GM21723 (cell line): ENCODE data around the gene MARCHF6.
"Not testable (repeated sequence)": the region's sequence is repeated elsewhere in the genome, so short reads cannot be mapped to it uniquely, and the experiment has no call there.

ENCODE experiments used
- ATAC-seq: cut with Tn5 transposase; IDR thresholded peaks from one replicate; pipeline ENCODE4 v1.9.1; 2021; ENCODE audit warnings: mild to moderate bottlenecking, moderate library complexity; ENCODE audit not compliant: unreplicated experiment

MARCHF6 gene

DNA sequence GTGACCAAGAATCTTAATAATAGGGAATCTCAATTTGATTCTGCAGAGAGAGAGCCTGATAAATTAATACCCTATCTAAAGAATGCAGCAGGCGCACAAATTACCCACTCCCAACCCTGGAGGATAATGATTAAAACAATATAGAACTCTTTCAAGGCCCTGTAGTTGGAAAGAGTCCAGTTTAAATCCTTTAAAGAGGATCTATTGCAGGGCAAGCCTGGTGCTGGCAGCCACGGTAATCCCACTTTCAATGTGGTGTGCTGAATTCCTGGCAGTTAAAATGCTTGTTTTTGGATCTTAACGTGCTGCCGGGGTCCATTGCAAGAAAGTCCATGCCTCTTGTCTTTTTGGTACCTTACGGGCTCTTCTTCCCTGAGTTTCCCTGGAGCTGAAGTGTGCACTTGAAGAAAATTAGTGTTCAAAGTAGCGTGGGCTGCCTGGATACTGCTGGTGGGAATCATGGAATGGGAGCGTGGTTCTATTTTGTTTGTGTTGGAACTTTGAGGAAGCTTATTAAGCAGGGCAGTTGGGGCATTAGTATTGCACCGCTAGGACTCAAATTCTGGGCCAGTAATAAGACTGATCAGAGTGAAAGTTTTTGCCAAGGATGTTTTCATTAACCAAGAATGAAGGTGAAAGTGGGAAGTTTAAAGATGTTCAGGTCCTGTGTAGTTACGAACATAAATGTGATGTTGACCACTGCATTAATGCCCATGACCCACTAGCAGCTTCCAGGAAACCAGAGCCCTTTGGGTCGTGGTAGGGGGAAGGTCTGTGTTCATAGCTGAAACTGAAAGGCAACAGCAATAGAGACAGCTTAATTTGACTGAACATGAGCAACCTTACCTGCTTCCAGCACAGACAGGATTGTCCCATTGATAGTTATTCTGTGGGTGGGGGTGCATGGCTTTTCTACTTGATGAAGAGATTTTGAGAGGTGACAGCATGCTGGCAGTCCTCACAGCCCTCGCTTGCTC lies 20.8 kb downstream of the MARCHF6 start:
- peak; percentile 56 for ATAC-seq

DNA sequence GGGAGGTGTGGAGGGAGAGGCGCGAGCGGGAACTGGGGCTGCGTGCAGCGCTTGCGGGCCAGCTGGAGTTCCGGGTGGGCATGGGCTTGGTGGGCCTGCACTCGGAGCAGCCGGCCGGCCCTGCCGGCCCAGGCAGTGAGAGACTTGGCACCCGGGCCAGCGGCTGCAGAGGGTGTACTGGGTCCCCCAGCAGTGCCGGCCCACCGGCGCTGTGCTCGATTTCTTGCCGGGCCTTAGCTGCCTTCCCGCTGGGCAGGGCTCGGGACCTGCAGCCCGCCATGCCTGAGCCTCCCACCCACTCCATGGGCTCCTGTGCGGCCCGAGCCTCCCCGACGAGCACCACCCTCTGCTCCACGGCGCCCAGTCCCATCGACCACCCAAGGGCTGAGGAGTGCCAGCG lies 21.7 kb downstream of the MARCHF6 start:
- ATAC-seq, result not testable (repeated sequence)

DNA sequence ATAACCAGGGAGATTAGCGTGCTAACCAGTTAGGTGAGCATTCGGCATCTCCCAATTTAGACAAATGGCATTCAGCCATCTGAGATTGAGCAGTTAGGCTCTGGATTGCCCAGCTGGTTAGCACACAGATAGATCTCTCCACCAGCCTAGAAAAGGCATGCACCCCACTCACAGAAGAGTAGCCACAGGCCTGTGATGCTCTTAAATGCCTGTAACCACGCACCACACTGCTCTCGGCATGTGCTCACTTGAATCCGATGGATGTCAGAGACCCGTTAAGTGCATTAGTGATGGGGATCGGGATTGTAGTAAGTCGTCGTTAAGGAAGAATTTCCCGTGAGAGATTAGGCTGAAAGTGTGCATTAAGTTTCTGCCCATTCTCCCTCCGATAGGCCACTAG lies 23.0 kb downstream of the MARCHF6 start:
- no peak for ATAC-seq

DNA sequence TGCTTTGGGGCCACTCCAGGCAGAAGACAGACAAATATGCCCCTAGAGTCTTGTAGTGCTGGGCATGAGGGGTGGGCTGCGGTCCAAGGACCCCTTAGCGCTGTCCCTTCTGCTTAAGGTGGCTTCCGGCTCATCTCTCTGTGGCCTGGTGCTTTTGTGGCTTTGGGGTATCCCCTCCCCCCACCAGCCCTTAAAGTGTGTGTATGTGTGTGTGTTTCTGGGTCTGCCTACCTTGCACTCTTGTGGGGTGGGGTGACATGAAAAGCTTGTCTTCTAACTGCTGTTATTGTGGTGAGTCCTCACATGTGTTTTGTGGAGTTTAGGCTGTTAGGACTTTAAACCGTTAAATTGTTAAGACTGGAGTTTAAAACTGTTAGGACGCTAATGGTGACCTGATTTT lies 23.6 kb downstream of the MARCHF6 start:
- ATAC-seq, result no peak

DNA sequence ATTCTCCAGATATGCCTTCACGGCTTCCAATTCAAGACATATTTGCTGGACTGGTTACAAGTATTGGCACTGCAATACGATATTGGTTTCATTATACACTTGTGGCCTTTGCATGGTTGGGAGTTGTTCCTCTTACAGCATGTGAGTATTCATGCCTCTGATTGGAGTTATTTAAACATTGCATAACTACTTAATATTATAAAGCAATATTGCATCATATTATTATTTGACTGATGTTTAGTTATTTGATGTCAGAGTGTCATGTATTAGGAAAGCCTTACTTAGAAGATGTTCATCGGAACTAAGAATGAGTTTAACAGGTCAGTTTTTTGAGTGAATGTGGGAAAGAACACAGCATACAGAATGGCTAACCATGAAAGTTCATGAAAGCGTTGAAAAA lies 28.3 kb downstream of the MARCHF6 start:
- no peak for ATAC-seq

DNA sequence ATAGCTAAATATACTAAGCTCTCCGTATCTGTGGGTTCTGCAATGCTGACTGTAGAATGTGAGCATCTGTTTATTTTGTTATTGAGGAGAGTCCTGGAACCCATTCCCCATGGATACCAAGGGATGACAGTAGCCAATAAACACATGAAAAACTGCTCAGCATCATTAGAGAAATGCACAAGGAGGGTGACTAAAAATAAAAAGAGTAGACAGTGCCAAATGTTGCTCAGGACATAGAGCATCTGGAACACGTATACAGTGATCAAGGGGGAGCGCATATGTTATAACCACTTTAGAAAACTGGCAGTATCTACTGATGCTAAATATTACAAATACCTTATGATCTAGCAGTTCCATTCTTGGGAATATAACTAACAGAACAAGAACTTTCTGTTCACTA lies 31.0 kb downstream of the MARCHF6 start:
- ATAC-seq, result no peak

DNA sequence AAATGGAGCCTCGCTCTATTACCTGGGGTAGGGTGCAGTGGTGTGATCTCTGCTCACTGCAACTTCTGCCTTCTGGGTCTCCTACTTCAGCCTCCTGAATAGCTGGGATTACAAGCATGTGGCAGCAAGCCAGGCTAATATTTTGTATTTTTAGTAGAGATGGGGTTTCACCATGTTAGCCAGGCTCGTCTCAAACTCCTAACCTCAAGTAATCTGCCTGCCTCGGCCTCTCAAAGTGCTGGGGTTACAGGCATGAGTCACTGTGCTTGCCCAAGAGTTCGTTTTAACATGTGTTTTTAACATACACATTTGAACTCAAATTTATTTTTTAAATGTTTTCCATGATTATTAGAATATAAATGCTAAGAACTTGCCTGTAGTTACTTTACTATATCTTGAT lies 34.2 kb downstream of the MARCHF6 start:
- ATAC-seq, result no peak

DNA sequence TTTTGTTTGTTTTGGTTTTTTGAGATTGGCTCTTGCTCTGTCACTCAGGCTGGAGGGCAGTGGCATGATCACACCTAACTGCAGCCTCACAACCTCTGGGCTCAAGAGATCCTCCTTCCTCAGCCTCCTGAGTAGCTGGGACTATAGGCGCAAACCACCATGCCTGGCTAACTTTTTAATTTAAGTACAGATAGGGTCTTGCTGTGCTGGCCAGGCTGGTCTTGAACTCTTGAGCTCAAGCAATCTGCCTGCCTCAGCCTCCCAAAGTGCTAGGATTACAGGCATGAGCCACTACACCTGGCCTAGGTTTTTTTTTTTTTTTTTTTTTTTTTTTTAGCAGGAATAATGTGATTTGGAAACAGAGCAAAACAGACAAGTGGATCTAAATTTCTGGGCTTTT lies 37.6 kb downstream of the MARCHF6 start:
- no peak for ATAC-seq

DNA sequence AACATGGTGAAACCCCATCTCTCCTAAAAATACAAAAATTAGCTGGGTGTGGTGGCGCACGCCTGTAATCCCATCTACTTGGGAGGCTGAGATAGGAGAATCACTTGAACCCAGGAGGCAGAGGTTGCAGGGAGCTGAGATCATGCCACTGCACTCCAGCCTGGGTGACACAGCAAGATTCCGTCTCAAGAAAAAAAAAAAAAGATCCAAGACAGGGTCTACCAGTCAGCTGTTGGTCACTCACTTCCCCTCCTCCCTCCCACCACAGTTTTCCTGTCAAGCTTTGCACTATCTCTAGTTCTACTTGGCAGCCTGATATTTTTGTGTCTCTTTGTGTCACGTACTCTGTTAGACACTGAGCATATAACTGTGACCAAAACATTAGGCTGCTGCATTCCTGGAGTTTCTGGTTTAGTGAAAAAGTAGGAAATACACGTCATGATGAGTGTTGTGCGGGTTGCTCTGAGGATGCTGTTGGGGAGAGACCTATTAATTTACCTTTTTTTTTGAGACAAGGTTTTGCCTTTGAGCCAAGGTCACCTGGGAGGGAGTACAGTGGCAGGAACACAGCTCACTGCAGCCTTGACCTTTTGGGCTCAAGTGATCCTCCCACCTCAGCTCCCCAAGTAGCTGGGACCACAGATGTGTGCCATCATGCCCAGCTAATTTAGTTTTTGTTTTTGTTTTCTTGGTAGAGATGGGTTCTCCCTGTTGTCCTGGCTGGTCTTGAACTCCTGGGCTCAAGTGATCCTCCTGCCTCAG lies 39.3 kb downstream of the MARCHF6 start:
- ATAC-seq, result not testable (repeated sequence)

DNA sequence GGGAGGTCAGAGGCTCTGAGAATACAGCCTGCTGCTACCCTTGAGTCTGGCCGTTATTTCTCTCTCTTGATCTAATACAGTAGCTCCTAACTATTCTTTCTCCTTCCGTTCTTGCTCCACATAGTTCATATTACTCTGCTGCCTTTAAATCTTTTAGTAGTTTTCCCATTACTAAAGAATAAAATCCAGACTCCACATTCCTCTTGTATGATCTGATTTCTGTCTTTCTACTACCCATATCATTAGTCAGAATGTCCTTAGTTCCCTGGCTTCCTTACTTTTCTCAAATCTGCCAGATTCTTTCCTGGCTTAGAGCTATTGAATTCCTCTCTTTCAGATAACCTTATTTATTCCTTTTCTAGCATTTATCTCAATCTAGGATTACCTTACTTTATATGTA lies 40.0 kb downstream of the MARCHF6 start:
- ATAC-seq, result no peak

DNA sequence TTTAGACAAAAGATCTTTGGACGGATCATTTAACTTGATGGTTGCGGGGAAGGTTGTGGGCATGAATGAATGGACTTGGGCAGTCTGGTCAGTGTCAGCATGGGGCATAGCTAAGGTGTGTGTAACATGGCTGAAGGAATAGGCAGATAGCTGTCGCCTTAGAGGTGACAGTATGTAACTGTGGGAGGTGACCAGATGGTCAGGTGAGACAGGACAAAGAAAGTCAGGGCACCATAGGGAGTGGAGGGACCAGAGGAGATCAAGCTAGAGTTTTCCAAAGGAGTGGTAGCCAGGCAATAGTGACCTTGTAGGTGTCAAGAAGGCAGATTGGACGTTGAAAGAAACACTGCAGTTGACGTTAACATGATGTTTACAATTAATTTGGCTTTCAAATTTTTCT lies 43.1 kb downstream of the MARCHF6 start:
- no peak for ATAC-seq

DNA sequence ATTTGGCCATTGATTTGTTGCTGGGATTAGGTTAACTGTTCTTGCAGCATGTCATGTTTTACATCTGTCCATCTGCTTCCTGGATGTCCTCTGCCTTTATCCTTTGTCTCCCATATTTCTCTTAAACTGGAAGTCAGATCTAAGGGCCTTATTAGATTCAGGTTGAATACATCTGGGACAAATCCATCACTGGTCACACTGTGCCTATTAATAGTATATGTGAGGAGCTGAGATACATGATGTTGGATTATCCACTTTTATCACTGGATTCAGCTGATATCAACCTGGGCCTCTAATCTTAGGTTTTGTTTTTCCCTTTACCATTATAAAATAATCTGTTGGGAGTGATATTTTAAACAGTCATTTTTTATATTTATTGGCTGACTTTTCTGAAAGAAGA lies 46.3 kb downstream of the MARCHF6 start:
- ATAC-seq, result no peak

DNA sequence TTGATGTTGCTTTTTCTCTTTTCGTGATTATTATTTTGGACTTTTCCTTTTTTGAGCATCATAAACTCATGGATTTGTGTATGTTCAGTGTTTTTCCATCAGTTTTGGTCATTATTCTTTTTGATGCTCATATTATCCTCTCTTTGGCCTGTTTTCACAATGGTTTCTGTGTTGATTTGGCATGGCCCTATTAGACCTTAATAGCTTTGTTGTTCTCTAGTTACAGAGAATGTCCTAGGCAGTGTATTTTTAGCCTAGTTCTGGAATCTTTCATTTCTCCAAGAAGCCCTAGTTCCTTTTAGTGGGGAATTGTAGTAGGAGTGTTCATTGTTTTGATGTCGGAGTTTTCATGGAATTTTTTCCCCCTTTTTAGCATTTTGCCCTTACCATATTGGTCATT lies 46.9 kb downstream of the MARCHF6 start:
- ATAC-seq, result no peak

DNA sequence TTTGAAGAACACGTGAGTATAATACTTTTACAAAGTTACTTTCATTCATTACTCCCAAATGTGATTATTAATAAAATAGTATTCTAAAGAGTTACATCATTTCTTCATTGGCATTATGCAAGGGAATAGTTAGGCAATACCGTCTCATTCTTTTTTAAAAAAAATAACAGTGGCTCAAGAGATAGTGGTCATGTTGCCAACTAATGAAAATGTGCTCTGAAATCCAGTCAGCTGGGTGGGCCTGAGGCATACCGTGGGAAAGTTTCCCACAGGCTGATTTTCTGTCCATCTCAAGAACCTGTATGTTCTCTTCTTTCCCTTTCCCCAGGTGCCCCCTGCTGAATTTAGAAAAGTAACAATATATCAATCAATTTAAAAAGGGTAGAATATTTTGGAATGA lies 47.3 kb downstream of the MARCHF6 start:
- ATAC-seq, result no peak

DNA sequence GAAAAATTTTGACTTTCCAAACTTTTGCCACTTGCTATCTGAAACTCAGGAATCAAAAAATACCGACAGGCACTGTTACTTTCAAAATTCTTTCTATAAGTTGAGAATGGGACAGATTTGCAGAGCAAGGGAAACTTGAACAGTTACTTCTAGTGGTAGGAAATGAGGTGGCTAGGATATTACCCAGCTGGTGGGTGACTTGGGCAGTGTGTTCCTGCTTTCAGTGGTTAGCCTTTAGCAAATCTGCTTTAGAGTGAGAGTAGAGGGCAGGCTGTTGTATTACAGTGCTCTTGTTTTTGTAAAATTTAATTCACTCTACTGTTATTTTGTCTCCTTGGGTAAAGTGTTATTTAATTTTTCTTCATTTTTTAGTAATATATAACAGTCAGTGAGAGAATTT lies 48.0 kb downstream of the MARCHF6 start:
- ATAC-seq, result peak; percentile 63
